Measurements from ENCODE around the gene PER3. TPM values are rescaled to one million over a fixed set of nuclear protein-coding genes. Genes with fewer than 3 reads are reported as not detected.
A peak's percentile ranks its signal among the peaks of the same experiment; 100 is the strongest.

The PER3 gene
- total and polyA plus RNA-seq, 9 of the 15 experiments (the other 6 are each of a cell fraction or from before 2014, with no cell fraction given), result 11.9 to 22.5 (median 14.6) TPM

- TF ChIP-seq BMI1 (IDR thresholded peaks at IDR 0.05; ENCODE audit: low read length) (peak; percentile 12; the same call in 1 of the 2 replicates), KLF16 (IDR thresholded peaks at IDR 0.05) (no peak)
- ChIA-PET POLR2A (no interaction called here), CTCF (ENCODE audit: low intra/inter-chr PET ratio) (interaction anchor here (6.1 kb wide), 1 partner anchor 86 kb away, joined by 58 read pairs; no protein-coding TSS in a partner anchor)
- no peak overlapping the region for H3K4me3 ChIP-seq
- no peak for ATAC-seq
- no peaks in the 10 kb centered on the region for H3K79me2 ChIP-seq (ENCODE audit: control insufficient read depth, insufficient read depth, low read length)
- BruUV-seq (replicated peaks), result no TSS peak
- no peak overlapping the region for H2AFZ ChIP-seq (ENCODE audit: low read depth, low read length)
- H3K9me1 ChIP-seq (ENCODE audit: control insufficient read depth, insufficient read depth, low read length), result no peaks in the 10 kb centered on the region
- intact Hi-C loops (cut with micrococcal nuclease), result loop anchor here (5.0 kb wide), 1 partner anchor 148 kb away; no protein-coding TSS in a partner anchor
- 0 out of 2 replicates have a peak, but pooled peaks cover 5% of the 10 kb centered on the region for H4K20me1 ChIP-seq (replicated peaks; ENCODE audit: control insufficient read depth, insufficient read depth, low read length)
- H3K4me2 ChIP-seq (ENCODE audit: insufficient read depth, low read length), result no peak overlapping the region
- H3K36me3 ChIP-seq (ENCODE audit: control insufficient read depth, insufficient read depth, low read length), result no peaks in the 10 kb centered on the region
- H3K4me1 ChIP-seq (replicated peaks in 1 of 2; ENCODE audit: control insufficient read depth in 2 of 2, insufficient read depth in 2 of 2, low read length in 2 of 2), result no peaks in the 10 kb centered on the region
- H3K9ac ChIP-seq (ENCODE audit: insufficient read depth in 1 of 2, low read depth in 2 of 2, low read length in 2 of 2), result no peak overlapping the region
- WGBS (ENCODE audit: insufficient coverage, low coverage, missing lambda C conversion rate), result 5% methylated on average over 3 of the region's 3 CpGs
- in situ Hi-C loops (cut with MboI), result loop anchor here (5.0 kb wide), 1 partner anchor 82 kb away; no protein-coding TSS in a partner anchor
- H3K9me3 ChIP-seq (replicated peaks; ENCODE audit: control insufficient read depth, insufficient read depth, low read depth, low read length), result no peaks in the 10 kb centered on the region
- FAIRE-seq, result no peak
- no peak overlapping the region for H3K27ac ChIP-seq (ENCODE audit: extremely low read depth, low read depth, low read length)
- DNase-seq (ENCODE audit: extremely low read depth in 1 of 4, low spot score in 3 of 4), result no peak
- H3K27me3 ChIP-seq (ENCODE audit: control insufficient read depth in 2 of 2, insufficient read depth in 2 of 2, low read length in 2 of 2), result peaks cover 17 to 32% of the 10 kb centered on the region in 2 experiments
These were observed 29.9 kb upstream of the PER3 start for GRCh38 chr1:7754234-7754633.

- ChIA-PET CTCF (ENCODE audit: low intra/inter-chr PET ratio) (no interaction called here), POLR2A (interaction anchor here (0.8 to 1.2 kb wide), 4 partner anchors 14 to 86 kb away, joined by 3 to 4 read pairs (median 4); partner anchors contain the start of gene VAMP3)
- 20% methylated on average over 1 of the region's 1 CpG for WGBS (ENCODE audit: insufficient coverage, low coverage, missing lambda C conversion rate)
- H4K20me1 ChIP-seq (replicated peaks; ENCODE audit: control insufficient read depth, insufficient read depth, low read length), result no peaks in the 10 kb centered on the region
- no peaks in the 10 kb centered on the region for H3K4me1 ChIP-seq (replicated peaks in 1 of 2; ENCODE audit: control insufficient read depth in 2 of 2, insufficient read depth in 2 of 2, low read length in 2 of 2)
- in situ Hi-C loops (cut with MboI) (no loop called here), intact Hi-C loops (cut with micrococcal nuclease) (no loop called here)
- H3K27ac ChIP-seq (ENCODE audit: extremely low read depth, low read depth, low read length), result no peak overlapping the region
- H3K9me3 ChIP-seq (replicated peaks; ENCODE audit: control insufficient read depth, insufficient read depth, low read depth, low read length), result no peaks in the 10 kb centered on the region
- BruUV-seq (replicated peaks), result no TSS peak
- H3K9ac ChIP-seq (ENCODE audit: insufficient read depth in 1 of 2, low read depth in 2 of 2, low read length in 2 of 2), result no peak overlapping the region
- peak overlapping the region; percentile 42; the same call in 1 of the 2 replicates for H2AFZ ChIP-seq (ENCODE audit: low read depth, low read length)
- H3K4me2 ChIP-seq (ENCODE audit: insufficient read depth, low read length), result no peak overlapping the region
- H3K27me3 ChIP-seq (ENCODE audit: control insufficient read depth in 2 of 2, insufficient read depth in 2 of 2, low read length in 2 of 2), result peaks cover 8 to 23% of the 10 kb centered on the region in 2 experiments
- no peak overlapping the region for H3K4me3 ChIP-seq
- H3K36me3 ChIP-seq (ENCODE audit: control insufficient read depth, insufficient read depth, low read length), result no peaks in the 10 kb centered on the region
- FAIRE-seq (peak; percentile 37), DNase-seq (ENCODE audit: extremely low read depth in 1 of 4, low spot score in 3 of 4) (peak in 3 of 4 experiments; percentile 28 to 44 (median 29)), ATAC-seq (peak; percentile 85)
- no peaks in the 10 kb centered on the region for H3K9me1 ChIP-seq (ENCODE audit: control insufficient read depth, insufficient read depth, low read length)
- H3K79me2 ChIP-seq (ENCODE audit: control insufficient read depth, insufficient read depth, low read length), result no peaks in the 10 kb centered on the region
- TF ChIP-seq JUNB (CRISPR knock-in tag; conservative IDR thresholded peaks at IDR 0.05) (no peak), ATF3 (IDR thresholded peaks at IDR 0.05) (no peak), ATF3 (CRISPR knock-in tag; conservative IDR thresholded peaks at IDR 0.05) (no peak), TAF9B (IDR thresholded peaks at IDR 0.05; ENCODE audit: partially characterized antibody) (no peak), NBN (IDR thresholded peaks at IDR 0.05; ENCODE audit: low read depth) (no peak), SP1 (CRISPR knock-in tag; IDR thresholded peaks at IDR 0.05) (no peak), GABPB1 (CRISPR knock-in tag; IDR thresholded peaks at IDR 0.05) (no peak), TOE1 (IDR thresholded peaks at IDR 0.05; ENCODE audit: borderline replicate concordance) (no peak), TOE1 (CRISPR knock-in tag; IDR thresholded peaks at IDR 0.05; ENCODE audit: borderline replicate concordance, low read depth) (no peak), ZNF212 (CRISPR knock-in tag; IDR thresholded peaks at IDR 0.05) (no peak), EZH2 (IDR thresholded peaks at IDR 0.05; ENCODE audit: borderline replicate concordance, low read depth, low read length) (0 out of 2 replicates have a peak, but pooled peaks have one; percentile 87), CTCFL (IDR thresholded peaks at IDR 0.05; ENCODE audit: borderline replicate concordance, insufficient read depth, low read depth, low read length, poor library complexity, severe bottlenecking) (peak; percentile 79)
These were observed 28.6 kb upstream of the PER3 start for GRCh38 chr1:7755448-7755847.

All from K562 (cell line).